IMR-90 (cell line): ENCODE data around the gene RFX1. TPM values are rescaled to one million over a fixed set of nuclear protein-coding genes. Genes with fewer than 3 reads are reported as not detected.

Experiments used
- ATAC-seq: fragments of 200-7000 bp; cut with Tn5 transposase; 2 replicates; pipeline ENCODE4 v1.9.1; 2020; ENCODE audit warnings: low read depth, mild to moderate bottlenecking, moderate library complexity
- BruUV-seq: library from RNA; stranded (reverse); fragments of 400-500 nt; replicated peaks from 2 replicates; lab custom pipeline; 2021; lab: Mats Ljungman, UMichigan
- CTCF ChIA-PET: fragments of 300-600 bp; formaldehyde crosslinking; extraction: SDS; loops from one replicate; lab custom pipeline; 2021; ENCODE audit warnings: antibody characterized with exemption; lab: Yijun Ruan, JAX
- POLR2A ChIA-PET: fragments of 300-600 bp; sonication (Branson Sonifier 250); formaldehyde crosslinking; loops from one replicate; lab custom pipeline; 2022; ENCODE audit warnings: antibody characterized with exemption; ENCODE audit not compliant: unreplicated experiment; lab: Charles Lee
- DNase-seq: peaks from one replicate; pipeline ENCODE4 v3.0.0; 2013
- H2AFZ ChIP-seq: replicated peaks from 2 replicates; pipeline ENCODE3; 2013; ENCODE audit warnings: low read length, mild to moderate bottlenecking; ENCODE audit not compliant: poor library complexity
- H2AK5ac ChIP-seq: 2 replicates; pipeline ENCODE4 v1.6.1; 2013; ENCODE audit warnings: low read depth, low read length, inconsistent platforms
- H2AK9ac ChIP-seq: replicated peaks from 2 replicates; pipeline ENCODE3; 2013; ENCODE audit warnings: mild to moderate bottlenecking, low read depth, low read length, moderate library complexity; ENCODE audit not compliant: poor library complexity
- H2BK120ac ChIP-seq: 2 replicates; pipeline ENCODE4 v1.6.1; 2013; ENCODE audit warnings: low read depth, low read length, inconsistent platforms
- H2BK15ac ChIP-seq: 3 replicates; pipeline ENCODE4 v1.6.1; 2013; ENCODE audit warnings: low read depth, low read length, inconsistent platforms
- H2BK20ac ChIP-seq: 2 replicates; pipeline ENCODE4 v1.6.1; 2013; ENCODE audit warnings: low read depth, mild to moderate bottlenecking, inconsistent platforms, low read length, moderate library complexity
- H2BK5ac ChIP-seq: 2 replicates; pipeline ENCODE4 v1.6.1; 2013; ENCODE audit warnings: mild to moderate bottlenecking, low read depth, low read length, inconsistent platforms; ENCODE audit not compliant: poor library complexity, severe bottlenecking
- H3K14ac ChIP-seq: replicated peaks from 2 replicates; pipeline ENCODE4 v1.6.1; 2013; ENCODE audit warnings: low read depth, low read length, inconsistent platforms
- H3K18ac ChIP-seq: 2 replicates; pipeline ENCODE4 v1.6.1; 2013; ENCODE audit warnings: low read depth, low read length, control low read depth
- H3K23ac ChIP-seq: 2 replicates; pipeline ENCODE4 v1.6.1; 2013; ENCODE audit warnings: low read depth, low read length, inconsistent platforms
- H3K27ac ChIP-seq: 2 replicates; pipeline ENCODE4 v1.5.1; 2013; ENCODE audit warnings: mild to moderate bottlenecking, control low read depth, low read length; ENCODE audit not compliant: insufficient read depth
- H3K27me3 ChIP-seq: 2 replicates; pipeline ENCODE4 v1.6.1; 2013; ENCODE audit warnings: low read length; ENCODE audit not compliant: control insufficient read depth, insufficient read depth
- H3K36me3 ChIP-seq: 2 replicates; pipeline ENCODE4 v1.6.1; 2013; ENCODE audit warnings: low read length, mixed read lengths; ENCODE audit not compliant: control insufficient read depth, insufficient read depth
- H3K4ac ChIP-seq: 2 replicates; pipeline ENCODE4 v1.6.1; 2013; ENCODE audit warnings: low read depth, low read length, inconsistent platforms
- H3K4me1 ChIP-seq: 2 replicates; pipeline ENCODE4 v1.6.1; 2013; ENCODE audit warnings: low read length, mixed read lengths; ENCODE audit not compliant: control insufficient read depth, insufficient read depth
- H3K4me2 ChIP-seq: 2 replicates; pipeline ENCODE4 v1.6.1; 2013; ENCODE audit warnings: low read depth, mild to moderate bottlenecking, control low read depth, low read length, moderate library complexity
- H3K4me3 ChIP-seq: 2 replicates; pipeline ENCODE4 v1.5.1; 2013; ENCODE audit warnings: low read depth, mild to moderate bottlenecking, control low read depth, low read length, moderate library complexity; ENCODE audit not compliant: insufficient read depth
- H3K56ac ChIP-seq: 2 replicates; pipeline ENCODE4 v1.6.1; 2013; ENCODE audit warnings: low read length, inconsistent platforms; ENCODE audit not compliant: insufficient read depth; ENCODE audit errors: extremely low read depth
- H3K79me1 ChIP-seq, 2 experiments: 2 replicates each; pipeline ENCODE4 v1.6.1; 2013; ENCODE audit warnings: low read length in 2 of 2, inconsistent platforms in 1 of 2, low read depth in 1 of 2
- H3K9ac ChIP-seq: 2 replicates; pipeline ENCODE4 v1.6.1; 2013; ENCODE audit warnings: low read depth, low read length, control low read depth
- H3K9me1 ChIP-seq: 2 replicates; pipeline ENCODE4 v1.6.1; 2013; ENCODE audit warnings: low read length, inconsistent platforms; ENCODE audit not compliant: insufficient read depth
- H3K9me3 ChIP-seq: 2 replicates; pipeline ENCODE4 v1.6.1; 2013; ENCODE audit warnings: low read length; ENCODE audit not compliant: control insufficient read depth, insufficient read depth
- H4K20me1 ChIP-seq: 2 replicates; pipeline ENCODE4 v1.6.1; 2013; ENCODE audit warnings: low read length, inconsistent platforms; ENCODE audit not compliant: insufficient read depth
- H4K5ac ChIP-seq: 2 replicates; pipeline ENCODE4 v1.6.1; 2013; ENCODE audit warnings: mild to moderate bottlenecking, low read depth, low read length, control low read depth
- H4K8ac ChIP-seq, 2 experiments: 2 replicates each; pipeline ENCODE4 v1.6.1; 2013; ENCODE audit warnings: low read depth in 2 of 2, low read length in 2 of 2, control low read depth in 1 of 2, inconsistent platforms in 1 of 2
- H4K91ac ChIP-seq: 2 replicates; pipeline ENCODE4 v1.6.1; 2013; ENCODE audit warnings: low read depth, low read length, inconsistent platforms; ENCODE audit not compliant: insufficient read depth
- BHLHE40 ChIP-seq: fragments of 150-350 bp; IDR thresholded peaks from 2 replicates; pipeline ENCODE4 v1.6.1; 2016; ENCODE audit warnings: mild to moderate bottlenecking, low read depth, low read length
- CEBPB ChIP-seq: IDR thresholded peaks from 2 replicates; pipeline ENCODE4 v1.6.1; 2012; ENCODE audit warnings: low read depth, low read length, improper control_type of control experiment
- CTCF ChIP-seq: conservative IDR thresholded peaks from 2 replicates; pipeline ENCODE4 v1.5.1; 2012; ENCODE audit warnings: mild to moderate bottlenecking, low read depth, low read length, improper control_type of control experiment
- ELK1 ChIP-seq: fragments of 150-350 bp; IDR thresholded peaks from 2 replicates; pipeline ENCODE4 v1.6.1; 2016; ENCODE audit warnings: low read depth, mild to moderate bottlenecking, low read length, moderate library complexity, borderline replicate concordance
- MAFK ChIP-seq: IDR thresholded peaks from 2 replicates; pipeline ENCODE4 v1.6.1; 2012; ENCODE audit warnings: low read depth, low read length, improper control_type of control experiment
- MAZ ChIP-seq: IDR thresholded peaks from 2 replicates; pipeline ENCODE4 v1.6.1; 2012; ENCODE audit warnings: low read depth, mild to moderate bottlenecking, low read length, improper control_type of control experiment, moderate library complexity, borderline replicate concordance
- MXI1 ChIP-seq: IDR thresholded peaks from 2 replicates; pipeline ENCODE4 v1.6.1; 2012; ENCODE audit warnings: low read depth, mild to moderate bottlenecking, low read length, moderate library complexity, borderline replicate concordance
- NFE2L2 ChIP-seq: fragments of 150-350 bp; IDR thresholded peaks from 2 replicates; pipeline ENCODE4 v1.6.1; 2016; ENCODE audit warnings: low read depth, mild to moderate bottlenecking, low read length
- POLR2A ChIP-seq: IDR thresholded peaks from 2 replicates; pipeline ENCODE4 v1.6.1; 2012; ENCODE audit warnings: mild to moderate bottlenecking, low read depth, low read length
- RCOR1 ChIP-seq: IDR thresholded peaks from 2 replicates; pipeline ENCODE4 v1.6.1; 2012; ENCODE audit warnings: mild to moderate bottlenecking, low read length, improper control_type of control experiment; ENCODE audit not compliant: insufficient replicate concordance
- SMC3 ChIP-seq: fragments of 150-350 bp; IDR thresholded peaks from 2 replicates; pipeline ENCODE4 v1.6.1; 2016; ENCODE audit warnings: low read depth, mild to moderate bottlenecking, antibody characterized with exemption, low read length, moderate library complexity
- WGBS, 2 experiments: methylation state at CpG; one replicate each; pipeline versions ENCODE4 v1.1.5 to v1.1.7; 2013; ENCODE audit warnings: missing lambda C conversion rate in 2 of 2; ENCODE audit not compliant: insufficient read length in 1 of 2; ENCODE audit errors: extremely low coverage in 2 of 2; 5-methylcytosine and 5-hydroxymethylcytosine counted together
- dilution Hi-C: fragments of 300-500 bp; cut with HindIII; formaldehyde crosslinking; loops from one replicate; pipeline ENCODE4 v1.14.3; 2018; ENCODE audit warnings: low sequenced_read_pairs; ENCODE audit not compliant: unreplicated experiment
- in situ Hi-C: fragments of 300-500 bp; cut with MboI; formaldehyde crosslinking; loops from 3 replicates; pipeline ENCODE4 v1.14.3; 2019; ENCODE audit warnings: low sequenced_read_pairs, inconsistent platforms, mixed read lengths
- intact Hi-C: fragments of 100-400 bp; cut with micrococcal nuclease; formaldehyde crosslinking; loops from 2 replicates; pipeline ENCODE4 v1.10.0; 2022
- polyA plus RNA-seq, 3 experiments: library from polyadenylated mRNA; depleted of rRNA; stranded (reverse); fragments of >200 nt; gene quantifications; 2 replicates each; pipeline ENCODE4 v1.2.3, GENCODE V29; 2012; ENCODE audit warnings: low replicate concordance in 1 of 3
- total RNA-seq: library from RNA; depleted of rRNA; stranded (reverse); fragments of >200 nt; gene quantifications from 2 replicates; pipeline ENCODE4 v1.2.3, GENCODE V29; 2012

Gene RFX1
- total and polyA plus RNA-seq, 2 of the 4 experiments (the other 2 are of a cell fraction), result 0.36 to 3.1 TPM

DNA sequence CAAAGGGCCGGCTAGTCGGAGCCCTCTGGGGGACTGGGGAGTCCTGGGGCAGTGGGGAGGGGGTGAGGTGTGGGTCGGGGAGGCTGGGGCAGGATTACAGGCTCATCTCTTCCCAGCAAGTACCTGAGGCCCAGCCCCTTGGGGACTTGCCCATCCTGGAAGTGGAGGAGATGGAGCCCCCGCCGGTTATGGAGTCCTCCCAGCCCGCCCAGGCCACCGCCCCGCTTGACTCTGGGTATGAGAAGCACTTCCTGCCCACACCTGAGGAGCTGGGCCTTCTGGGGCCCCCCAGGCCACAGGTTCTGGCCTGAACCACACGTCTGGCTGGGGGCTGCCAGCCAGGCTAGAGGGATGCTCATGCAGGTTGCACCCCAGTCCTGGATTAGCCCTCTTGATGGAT lies 45.9 kb upstream of the RFX1 start:
- Histone ChIP-seq H3K4me3 (no peak overlapping the region), H2BK120ac (no peak overlapping the region), H3K14ac (no peak overlapping the region), H3K18ac (no peak overlapping the region), H2BK15ac (no peak overlapping the region), H4K8ac (no peak overlapping the region), H3K27ac (no peak overlapping the region), H2BK5ac (no peak overlapping the region), H2AK5ac (no peak overlapping the region), H2AFZ (no peak overlapping the region), H4K20me1 (no peaks in the 10 kb centered on the region), H3K9me1 (no peaks in the 10 kb centered on the region), H2AK9ac (no peak overlapping the region), H3K9ac (no peak overlapping the region), H3K23ac (no peak overlapping the region), H3K4me1 (no peaks in the 10 kb centered on the region), H4K91ac (no peak overlapping the region), H3K27me3 (peaks cover 13% of the 10 kb centered on the region; the same call in 1 of the 2 replicates), H3K9me3 (peaks cover 2% of the 10 kb centered on the region; the same call in 1 of the 2 replicates), H3K4ac (no peak overlapping the region), H3K79me1 (no peaks in the 10 kb centered on the region), H4K5ac (no peak overlapping the region), H3K36me3 (no peaks in the 10 kb centered on the region), H3K56ac (no peak overlapping the region), H3K4me2 (no peak overlapping the region), H2BK20ac (no peak overlapping the region)
- dilution Hi-C loops (no loop called here), intact Hi-C loops (no loop called here), in situ Hi-C loops (no loop called here)
- no peak for DNase-seq
- POLR2A ChIA-PET, result no interaction called here
- BruUV-seq, result no TSS peak
- 27% methylated on average over 2 of the region's 9 CpGs; no CpG with 5 or more reads in 1 of the 2 experiments for WGBS, 2 experiments
- CTCF ChIA-PET, result no interaction called here
- no peak for ATAC-seq
- TF ChIP-seq ELK1 (no peak), MAZ (no peak), MXI1 (no peak), MAFK (no peak), SMC3 (no peak), POLR2A (no peak), CTCF (no peak), BHLHE40 (no peak), RCOR1 (no peak), NFE2L2 (no peak), CEBPB (no peak)
